ENCODE data around the gene C15orf39.
"Not testable (repeated sequence)": the region's sequence is repeated elsewhere in the genome, so short reads cannot be mapped to it uniquely, and the experiment has no call there.

C15orf39 gene

GRCh38 chr15:75245741-75246140, 44.1 kb downstream of the C15orf39 start:
- not testable (repeated sequence) for H3K4me3 ChIP-seq (ENCODE audit: low read depth, low read length); H3K9ac ChIP-seq (ENCODE audit: low read depth, low read length); H3K27me3 ChIP-seq (ENCODE audit: control insufficient read depth, insufficient read depth, low read length); H3K36me3 ChIP-seq (ENCODE audit: control insufficient read depth, insufficient read depth, low read length); H3K9me3 ChIP-seq (ENCODE audit: control insufficient read depth, insufficient read depth, low read length); H3K4me1 ChIP-seq (ENCODE audit: control insufficient read depth, insufficient read depth, low read length)

GRCh38 chr15:75248991-75249390, 47.3 kb downstream of the C15orf39 start:
- not testable (repeated sequence) for H3K4me3 ChIP-seq (ENCODE audit: low read depth, low read length); H3K4me1 ChIP-seq (ENCODE audit: control insufficient read depth, insufficient read depth, low read length); H3K9ac ChIP-seq (ENCODE audit: low read depth, low read length); H3K9me3 ChIP-seq (ENCODE audit: control insufficient read depth, insufficient read depth, low read length); H3K27me3 ChIP-seq (ENCODE audit: control insufficient read depth, insufficient read depth, low read length); H3K36me3 ChIP-seq (ENCODE audit: control insufficient read depth, insufficient read depth, low read length)

GRCh38 chr15:75249726-75250125, 48.0 kb downstream of the C15orf39 start:
- Histone ChIP-seq H3K4me3 (ENCODE audit: low read depth, low read length) (no peak overlapping the region), H3K36me3 (ENCODE audit: control insufficient read depth, insufficient read depth, low read length) (no peaks in the 10 kb centered on the region), H3K27me3 (ENCODE audit: control insufficient read depth, insufficient read depth, low read length) (no peaks in the 10 kb centered on the region), H3K9ac (ENCODE audit: low read depth, low read length) (no peak overlapping the region), H3K4me1 (ENCODE audit: control insufficient read depth, insufficient read depth, low read length) (no peaks in the 10 kb centered on the region), H3K9me3 (ENCODE audit: control insufficient read depth, insufficient read depth, low read length) (no peaks in the 10 kb centered on the region)

- not testable (repeated sequence) for H3K9ac ChIP-seq (ENCODE audit: low read depth, low read length); H3K9me3 ChIP-seq (ENCODE audit: control insufficient read depth, insufficient read depth, low read length); H3K4me1 ChIP-seq (ENCODE audit: control insufficient read depth, insufficient read depth, low read length); H3K27me3 ChIP-seq (ENCODE audit: control insufficient read depth, insufficient read depth, low read length); H3K36me3 ChIP-seq (ENCODE audit: control insufficient read depth, insufficient read depth, low read length); H3K4me3 ChIP-seq (ENCODE audit: low read depth, low read length)
Observed at GRCh38 chr15:75251343-75251742, 49.7 kb downstream of the C15orf39 start.

GRCh38 chr15:75252285-75252684, 50.6 kb downstream of the C15orf39 start:
- not testable (repeated sequence) for H3K9me3 ChIP-seq (ENCODE audit: control insufficient read depth, insufficient read depth, low read length); H3K4me3 ChIP-seq (ENCODE audit: low read depth, low read length); H3K9ac ChIP-seq (ENCODE audit: low read depth, low read length); H3K4me1 ChIP-seq (ENCODE audit: control insufficient read depth, insufficient read depth, low read length); H3K36me3 ChIP-seq (ENCODE audit: control insufficient read depth, insufficient read depth, low read length); H3K27me3 ChIP-seq (ENCODE audit: control insufficient read depth, insufficient read depth, low read length)

- H3K36me3 ChIP-seq (ENCODE audit: control insufficient read depth, insufficient read depth, low read length); H3K9ac ChIP-seq (ENCODE audit: low read depth, low read length); H3K27me3 ChIP-seq (ENCODE audit: control insufficient read depth, insufficient read depth, low read length); H3K4me1 ChIP-seq (ENCODE audit: control insufficient read depth, insufficient read depth, low read length); H3K9me3 ChIP-seq (ENCODE audit: control insufficient read depth, insufficient read depth, low read length); H3K4me3 ChIP-seq (ENCODE audit: low read depth, low read length): not testable (repeated sequence)
Observed at GRCh38 chr15:75258034-75258433, 56.4 kb downstream of the C15orf39 start, which contains the start of gene GOLGA6C. TSS of gene GOLGA6C (plus strand) at chr15:75258334. CDS start at chr15:75258599, 265 bp downstream.

- H3K4me1 ChIP-seq (ENCODE audit: control insufficient read depth, insufficient read depth, low read length); H3K27me3 ChIP-seq (ENCODE audit: control insufficient read depth, insufficient read depth, low read length); H3K36me3 ChIP-seq (ENCODE audit: control insufficient read depth, insufficient read depth, low read length); H3K9me3 ChIP-seq (ENCODE audit: control insufficient read depth, insufficient read depth, low read length); H3K4me3 ChIP-seq (ENCODE audit: low read depth, low read length); H3K9ac ChIP-seq (ENCODE audit: low read depth, low read length): not testable (repeated sequence)
Observed at GRCh38 chr15:75258620-75259343, 57.1 kb downstream of the C15orf39 start.

GRCh38 chr15:75259873-75260272, 58.2 kb downstream of the C15orf39 start:
- H3K9me3 ChIP-seq (ENCODE audit: control insufficient read depth, insufficient read depth, low read length); H3K4me1 ChIP-seq (ENCODE audit: control insufficient read depth, insufficient read depth, low read length); H3K36me3 ChIP-seq (ENCODE audit: control insufficient read depth, insufficient read depth, low read length); H3K9ac ChIP-seq (ENCODE audit: low read depth, low read length); H3K27me3 ChIP-seq (ENCODE audit: control insufficient read depth, insufficient read depth, low read length); H3K4me3 ChIP-seq (ENCODE audit: low read depth, low read length): not testable (repeated sequence)

All from iPS-15b (cell line).